ENCODE data around the gene SPTBN4. TPM values are rescaled to one million over a fixed set of nuclear protein-coding genes. Genes with fewer than 3 reads are reported as not detected.

The SPTBN4 gene
- total RNA-seq (2.3 and 5.5 TPM in 2 replicates), polyA plus RNA-seq (0.32 and 4.6 TPM in 2 replicates)

GRCh38 chr19:40466985-40467734 lies at the start of gene SPTBN4:
Gene SPTBN4, plus strand, starts transcription at chr19:40467001. Its CDS starts 5,621 bp downstream, at chr19:40472622.
- no peak within 1 kb of the TSS for H3K27ac ChIP-seq
- H3K4me3 ChIP-seq, result peak within 1 kb of the TSS; percentile 19
- H3K4me1 ChIP-seq (ENCODE audit: low read depth), result peaks cover 5% of the 10 kb centered on the region
- H3K27me3 ChIP-seq, result peaks cover 34% of the 10 kb centered on the region
- DNase-seq (ENCODE audit: low read depth in 1 of 2, low spot score in 1 of 2), result peak in 1 of 2 donors; percentile 28
- H3K36me3 ChIP-seq, result no peaks in the 10 kb centered on the region
- H3K9me3 ChIP-seq (ENCODE audit: low read depth), result no peaks in the 10 kb centered on the region
- TF ChIP-seq CTCF (IDR thresholded peaks at IDR 0.05; ENCODE audit: low read depth, low read length), result no peak

GRCh38 chr19:40417643-40417981 lies 49.2 kb upstream of the SPTBN4 start:
- no peak overlapping the region for H3K4me3 ChIP-seq
- H3K27me3 ChIP-seq, result no peaks in the 10 kb centered on the region
- no peaks in the 10 kb centered on the region for H3K9me3 ChIP-seq (ENCODE audit: low read depth)
- peak overlapping the region; percentile 67 for H3K27ac ChIP-seq
- DNase-seq (ENCODE audit: low read depth in 1 of 2, low spot score in 1 of 2), result no peak
- H3K36me3 ChIP-seq, result no peaks in the 10 kb centered on the region
- H3K4me1 ChIP-seq (ENCODE audit: low read depth), result peaks cover 22% of the 10 kb centered on the region
- no peak for TF ChIP-seq CTCF (IDR thresholded peaks at IDR 0.05; ENCODE audit: low read depth, low read length)

GRCh38 chr19:40418040-40418439 lies 48.8 kb upstream of the SPTBN4 start:
- H3K27me3 ChIP-seq, result no peaks in the 10 kb centered on the region
- peaks cover 23% of the 10 kb centered on the region for H3K4me1 ChIP-seq (ENCODE audit: low read depth)
- no peak for TF ChIP-seq CTCF (IDR thresholded peaks at IDR 0.05; ENCODE audit: low read depth, low read length)
- no peak overlapping the region for H3K4me3 ChIP-seq
- no peaks in the 10 kb centered on the region for H3K36me3 ChIP-seq
- no peaks in the 10 kb centered on the region for H3K9me3 ChIP-seq (ENCODE audit: low read depth)
- H3K27ac ChIP-seq, result peak overlapping the region; percentile 67
- no peak for DNase-seq (ENCODE audit: low read depth in 1 of 2, low spot score in 1 of 2)

GRCh38 chr19:40419066-40419612 lies 47.7 kb upstream of the SPTBN4 start:
- Histone ChIP-seq H3K27me3 (no peaks in the 10 kb centered on the region), H3K4me3 (no peak overlapping the region), H3K9me3 (ENCODE audit: low read depth) (no peaks in the 10 kb centered on the region), H3K4me1 (ENCODE audit: low read depth) (peaks cover 21% of the 10 kb centered on the region), H3K36me3 (no peaks in the 10 kb centered on the region), H3K27ac (no peak overlapping the region)
- no peak for TF ChIP-seq CTCF (IDR thresholded peaks at IDR 0.05; ENCODE audit: low read depth, low read length)
- no peak for DNase-seq (ENCODE audit: low read depth in 1 of 2, low spot score in 1 of 2)

GRCh38 chr19:40419780-40420179 lies 47.0 kb upstream of the SPTBN4 start:
- TF ChIP-seq CTCF (IDR thresholded peaks at IDR 0.05; ENCODE audit: low read depth, low read length), result no peak
- no peak for DNase-seq (ENCODE audit: low read depth in 1 of 2, low spot score in 1 of 2)
- peaks cover 25% of the 10 kb centered on the region for H3K4me1 ChIP-seq (ENCODE audit: low read depth)
- no peaks in the 10 kb centered on the region for H3K27me3 ChIP-seq
- no peak overlapping the region for H3K27ac ChIP-seq
- no peak overlapping the region for H3K4me3 ChIP-seq
- no peaks in the 10 kb centered on the region for H3K36me3 ChIP-seq
- H3K9me3 ChIP-seq (ENCODE audit: low read depth), result no peaks in the 10 kb centered on the region

Measured in cardiac muscle cell (in vitro differentiated cells and primary cell).